Measurements from ENCODE around the gene CDK6.

The CDK6 gene

DNA sequence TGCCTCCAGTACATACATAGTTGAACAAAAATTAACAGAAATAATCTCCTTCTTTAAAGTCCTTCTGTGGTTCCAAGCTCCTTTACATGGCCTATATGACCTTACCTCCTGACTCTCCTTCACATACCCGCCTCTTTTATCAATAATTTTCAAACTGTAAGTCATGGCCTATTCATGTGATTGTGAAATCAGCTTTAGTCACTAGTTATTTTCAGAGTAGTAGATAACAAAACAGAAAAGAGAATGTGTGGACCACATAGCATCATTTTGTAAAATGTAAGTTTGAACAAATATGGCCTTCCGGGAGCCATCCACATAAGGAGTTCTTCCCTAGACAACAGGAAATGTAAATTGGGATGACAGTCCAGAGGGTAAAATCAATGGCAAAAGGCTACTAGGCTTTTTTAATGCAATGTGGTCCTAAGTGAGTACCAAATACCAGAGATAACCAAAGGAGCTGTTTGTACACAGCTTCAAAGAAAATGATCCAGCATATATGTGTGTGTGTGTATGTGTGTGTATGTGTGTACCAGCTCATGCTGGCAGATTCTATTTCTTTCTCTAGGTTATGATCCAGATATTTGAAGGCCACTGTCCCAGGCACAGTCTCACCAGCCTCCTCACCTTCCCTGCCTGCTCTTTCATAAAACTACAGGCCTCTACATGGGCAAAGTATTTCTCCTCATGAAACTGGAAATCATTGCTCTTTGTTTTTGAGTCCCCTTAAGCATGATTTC is 233.9 kb downstream of the CDK6 start:
- TF ChIP-seq CTCF (IDR thresholded peaks at IDR 0.05), result no peak

GRCh38 chr7:92598310-92598981 is 237.9 kb downstream of the CDK6 start:
- no peak for TF ChIP-seq CTCF (IDR thresholded peaks at IDR 0.05)

GRCh38 chr7:92595281-92595680 is 241.1 kb downstream of the CDK6 start:
- TF ChIP-seq CTCF (IDR thresholded peaks at IDR 0.05), result no peak

DNA sequence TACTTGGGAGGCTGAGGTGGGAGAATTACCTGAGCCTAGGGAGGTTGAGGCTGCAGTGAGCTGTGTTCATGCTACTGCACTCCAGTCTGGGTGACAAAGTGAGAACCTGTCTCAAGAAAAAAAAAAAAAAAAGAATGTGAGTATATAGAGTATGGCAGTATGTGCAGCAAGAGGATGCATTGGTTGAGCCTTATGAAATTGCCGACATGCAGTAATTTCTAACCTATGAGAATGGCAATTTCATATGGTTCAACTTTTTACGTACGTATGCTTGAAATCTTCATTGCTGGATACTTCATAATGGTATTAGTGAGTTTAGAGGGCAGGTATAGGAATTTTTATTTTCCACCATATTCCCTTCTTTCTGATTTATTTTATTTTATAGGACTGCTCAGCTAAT is 241.6 kb downstream of the CDK6 start:
- no peak for TF ChIP-seq CTCF (IDR thresholded peaks at IDR 0.05)

- TF ChIP-seq CTCF (IDR thresholded peaks at IDR 0.05), result no peak
These were observed 245.6 kb downstream of the CDK6 start for GRCh38 chr7:92590711-92591310.

DNA sequence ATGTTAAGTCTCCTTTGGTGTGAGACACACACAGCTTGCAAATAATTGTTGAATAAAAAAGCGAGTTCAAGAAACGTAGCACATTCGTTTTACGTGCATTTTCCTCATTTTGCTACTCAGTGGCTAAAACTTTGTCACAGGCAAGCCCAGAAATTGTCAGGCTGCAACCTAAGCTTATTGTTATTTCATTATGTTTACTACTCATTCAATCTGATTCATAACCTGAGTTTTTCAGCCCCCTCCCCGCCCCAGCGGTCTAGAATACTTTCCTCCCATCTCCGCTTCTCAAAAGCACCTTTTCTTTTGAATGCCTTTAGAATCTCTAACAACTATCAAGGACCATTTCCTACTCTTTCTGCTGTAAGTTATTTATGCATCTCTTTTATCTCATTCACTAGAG is 247.3 kb downstream of the CDK6 start:
- TF ChIP-seq CTCF (IDR thresholded peaks at IDR 0.05), result no peak

- TF ChIP-seq CTCF (IDR thresholded peaks at IDR 0.05), result no peak
These were observed 247.8 kb downstream of the CDK6 start for GRCh38 chr7:92588561-92588960.

Measured in LNCAP (cell line).